Cardiac fibroblast (primary cell): ENCODE results near the gene RNF44.
"Not testable (repeated sequence)": the region's sequence is repeated elsewhere in the genome, so short reads cannot be mapped to it uniquely, and the experiment has no call there.

Source experiments
- DNase-seq, 2 donors: peaks; one replicate each; pipeline versions ENCODE4 v3.0.0 to v3.0.0-alpha.2; 2010; ENCODE audit warnings: low read depth in 2 of 2
- H3K4me3 ChIP-seq, 2 donors: replicated peaks in 1 of 2; 1 replicate in 1 of 2; 2 replicates in 1 of 2; pipeline ENCODE4 v1.5.1; 2011; ENCODE audit warnings: low read depth in 2 of 2, low read length in 2 of 2, mild to moderate bottlenecking in 2 of 2, moderate library complexity in 1 of 2
- CTCF ChIP-seq: IDR thresholded peaks from one replicate; pipeline ENCODE4 v1.5.1; 2011; ENCODE audit warnings: low read depth, mild to moderate bottlenecking, low read length, inconsistent platforms

RNF44 gene

GRCh38 chr5:176497852-176498251 lies 39.4 kb downstream of the RNF44 start:
- DNase-seq, result peak in 1 of 2 donors; percentile 64

GRCh38 chr5:176492431-176492830 lies 44.8 kb downstream of the RNF44 start:
- H3K4me3 ChIP-seq, result no peak overlapping the region
- no peak for TF ChIP-seq CTCF
- DNase-seq, result peak in 1 of 2 donors; percentile 43

More at GRCh38 chr5:176497852-176498251, 39.4 kb downstream of the RNF44 start:
- TF ChIP-seq CTCF, result no peak
- H3K4me3 ChIP-seq, result no peak overlapping the region

GRCh38 chr5:176491901-176492300 lies 45.3 kb downstream of the RNF44 start:
- no peak for DNase-seq
- TF ChIP-seq CTCF, result no peak

GRCh38 chr5:176491101-176491502 lies 46.1 kb downstream of the RNF44 start:
- H3K4me3 ChIP-seq, result no peak overlapping the region
- peak in 1 of 2 donors; percentile 26 for DNase-seq
- TF ChIP-seq CTCF, result no peak

More at GRCh38 chr5:176491901-176492300, 45.3 kb downstream of the RNF44 start:
- H3K4me3 ChIP-seq, result no peak overlapping the region

GRCh38 chr5:176490301-176490700 lies 46.9 kb downstream of the RNF44 start:
- no peak for TF ChIP-seq CTCF
- no peak for DNase-seq
- H3K4me3 ChIP-seq, result no peak overlapping the region

GRCh38 chr5:176489077-176489476 lies 48.1 kb downstream of the RNF44 start:
- no peak for TF ChIP-seq CTCF
- no peak for DNase-seq
- no peak overlapping the region for H3K4me3 ChIP-seq

- not testable (repeated sequence) for H3K4me3 ChIP-seq, DNase-seq
These were observed 50.0 kb downstream of the RNF44 start for GRCh38 chr5:176487160-176487559.
